Neural progenitor cell (in vitro differentiated cells): ENCODE measurements around the gene TMEM240. TPM values are rescaled to one million over a fixed set of nuclear protein-coding genes. Genes with fewer than 3 reads are reported as not detected.
A peak's percentile ranks its signal among the peaks of the same experiment; 100 is the strongest.
"Not testable (repeated sequence)": the region's sequence is repeated elsewhere in the genome, so short reads cannot be mapped to it uniquely, and the experiment has no call there.

Experiments
- DNase-seq: peaks from one replicate; pipeline ENCODE4 v3.0.0-alpha.2; 2016; ENCODE audit warnings: low spot score
- H2AFZ ChIP-seq: fragments of 200-600 bp; sonication (generic); replicated peaks from 2 replicates; pipeline ENCODE4 v1.6.1; 2016; ENCODE audit warnings: antibody characterized with exemption
- H3F3A ChIP-seq: fragments of 200-600 bp; sonication (generic); 2 replicates; pipeline ENCODE4 v1.6.1; 2016; ENCODE audit warnings: antibody characterized with exemption, low read depth
- H3K27ac ChIP-seq: fragments of 200-600 bp; sonication (generic); 2 replicates; pipeline ENCODE4 v1.5.1; 2016; ENCODE audit warnings: mild to moderate bottlenecking
- H3K27me3 ChIP-seq: fragments of 200-600 bp; sonication (generic); 2 replicates; pipeline ENCODE4 v1.6.1; 2016; ENCODE audit warnings: mild to moderate bottlenecking, moderate library complexity
- H3K36me3 ChIP-seq: fragments of 200-600 bp; sonication (generic); 2 replicates; pipeline ENCODE4 v1.5.1; 2016
- H3K4me1 ChIP-seq: fragments of 200-600 bp; sonication (generic); 2 replicates; pipeline ENCODE4 v1.6.1; 2016; ENCODE audit warnings: mixed run types
- H3K4me2 ChIP-seq: fragments of 200-600 bp; sonication (generic); 2 replicates; pipeline ENCODE4 v1.6.1; 2016
- H3K4me3 ChIP-seq: fragments of 200-600 bp; sonication (generic); 2 replicates; pipeline ENCODE4 v1.5.1; 2016
- H3K79me2 ChIP-seq: fragments of 200-600 bp; sonication (generic); 2 replicates; pipeline ENCODE4 v1.6.1; 2016; ENCODE audit warnings: low read depth
- H3K9ac ChIP-seq: fragments of 200-600 bp; sonication (generic); 2 replicates; pipeline ENCODE4 v1.6.1; 2016
- H3K9me3 ChIP-seq: fragments of 200-600 bp; sonication (generic); 2 replicates; pipeline ENCODE4 v1.5.1; 2016; ENCODE audit warnings: low read depth
- H4K20me1 ChIP-seq: fragments of 200-600 bp; sonication (generic); 2 replicates; pipeline ENCODE4 v1.6.1; 2016; ENCODE audit warnings: low read depth
- H3K27ac Mint-ChIP-seq: 3 replicates; pipeline ENCODE4 v1.8.0; 2021; ENCODE audit warnings: mixed read lengths
- H3K27me3 Mint-ChIP-seq: 2 replicates; pipeline ENCODE4 v1.8.0; 2022; ENCODE audit warnings: low read depth, mild to moderate bottlenecking, inconsistent platforms, moderate library complexity, mixed read lengths; ENCODE audit not compliant: insufficient read depth
- H3K36me3 Mint-ChIP-seq: 3 replicates; pipeline ENCODE4 v1.8.0; 2021; ENCODE audit warnings: mixed read lengths
- H3K4me1 Mint-ChIP-seq: 3 replicates; pipeline ENCODE4 v1.8.0; 2021; ENCODE audit warnings: mixed read lengths
- H3K4me3 Mint-ChIP-seq: 3 replicates; pipeline ENCODE4 v1.8.0; 2021; ENCODE audit warnings: mild to moderate bottlenecking, moderate library complexity, mixed read lengths
- H3K9me3 Mint-ChIP-seq: 3 replicates; pipeline ENCODE4 v1.8.0; 2020; ENCODE audit warnings: mixed read lengths
- EZH2 ChIP-seq: fragments of 200-600 bp; sonication (generic); IDR thresholded peaks from 2 replicates; pipeline ENCODE4 v1.6.1; 2017; ENCODE audit warnings: antibody characterized with exemption, mild to moderate bottlenecking, moderate library complexity
- EZH2phosphoT487 ChIP-seq: fragments of 200-600 bp; sonication (generic); IDR thresholded peaks from 2 replicates; pipeline ENCODE4 v1.6.1; 2017; ENCODE audit warnings: antibody characterized with exemption
- total RNA-seq: library from RNA; depleted of rRNA; stranded (reverse); fragments of >200 nt; gene quantifications from 2 replicates; pipeline ENCODE4 v1.2.3, GENCODE V29; 2015; ENCODE audit warnings: low replicate concordance
- TF ChIP-seq, protein P1 (sequence below): fragments of 200-600 bp; sonication (generic); IDR thresholded peaks from 2 replicates; pipeline ENCODE4 v1.5.1; 2017; ENCODE audit warnings: antibody characterized with exemption, mild to moderate bottlenecking

TMEM240 gene
- total RNA-seq, 1 donor from 2014 or later = 8.0 TPM

DNA sequence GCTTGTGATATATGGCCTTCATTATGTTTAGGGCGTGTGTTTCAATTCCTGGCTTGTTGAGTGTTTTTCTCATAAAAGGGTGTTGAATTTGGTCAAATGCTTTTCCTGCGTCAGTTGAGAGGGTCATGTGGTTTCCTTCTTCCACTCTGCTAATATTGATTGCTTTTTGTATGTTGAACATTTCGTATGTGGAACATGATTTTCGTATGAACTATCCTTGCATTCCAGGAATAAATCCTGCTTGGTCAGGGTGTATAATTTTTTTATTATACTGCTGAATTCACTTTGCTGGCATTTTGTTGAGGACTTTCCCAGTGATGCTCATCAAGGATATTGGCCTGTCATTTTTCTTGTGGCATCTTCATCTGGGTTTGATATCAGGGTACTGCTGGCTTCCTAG is 33.1 kb downstream of the TMEM240 start:
- no peak for DNase-seq
- H3K4me3 Mint-ChIP-seq = no peak overlapping the region
- H3K27ac Mint-ChIP-seq = no peak overlapping the region
- H3K27me3 ChIP-seq = no peaks in the 10 kb centered on the region
- H3F3A ChIP-seq = peaks cover 36% of the 10 kb centered on the region
- H3K27me3 Mint-ChIP-seq = no peaks in the 10 kb centered on the region
- H2AFZ ChIP-seq = no peak overlapping the region
- H3K9me3 Mint-ChIP-seq = no peaks in the 10 kb centered on the region
- H3K4me2 ChIP-seq = no peak overlapping the region
- no peaks in the 10 kb centered on the region for H3K79me2 ChIP-seq
- no peak overlapping the region for H3K4me3 ChIP-seq
- no peaks in the 10 kb centered on the region for H4K20me1 ChIP-seq
- no peaks in the 10 kb centered on the region for H3K4me1 ChIP-seq
- TF ChIP-seq, protein P1, sequence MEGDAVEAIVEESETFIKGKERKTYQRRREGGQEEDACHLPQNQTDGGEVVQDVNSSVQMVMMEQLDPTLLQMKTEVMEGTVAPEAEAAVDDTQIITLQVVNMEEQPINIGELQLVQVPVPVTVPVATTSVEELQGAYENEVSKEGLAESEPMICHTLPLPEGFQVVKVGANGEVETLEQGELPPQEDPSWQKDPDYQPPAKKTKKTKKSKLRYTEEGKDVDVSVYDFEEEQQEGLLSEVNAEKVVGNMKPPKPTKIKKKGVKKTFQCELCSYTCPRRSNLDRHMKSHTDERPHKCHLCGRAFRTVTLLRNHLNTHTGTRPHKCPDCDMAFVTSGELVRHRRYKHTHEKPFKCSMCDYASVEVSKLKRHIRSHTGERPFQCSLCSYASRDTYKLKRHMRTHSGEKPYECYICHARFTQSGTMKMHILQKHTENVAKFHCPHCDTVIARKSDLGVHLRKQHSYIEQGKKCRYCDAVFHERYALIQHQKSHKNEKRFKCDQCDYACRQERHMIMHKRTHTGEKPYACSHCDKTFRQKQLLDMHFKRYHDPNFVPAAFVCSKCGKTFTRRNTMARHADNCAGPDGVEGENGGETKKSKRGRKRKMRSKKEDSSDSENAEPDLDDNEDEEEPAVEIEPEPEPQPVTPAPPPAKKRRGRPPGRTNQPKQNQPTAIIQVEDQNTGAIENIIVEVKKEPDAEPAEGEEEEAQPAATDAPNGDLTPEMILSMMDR = no peak
- TF ChIP-seq EZH2 (no peak), EZH2phosphoT487 (no peak)
- H3K9ac ChIP-seq = no peak overlapping the region
- no peaks in the 10 kb centered on the region for H3K36me3 Mint-ChIP-seq
- H3K9me3 ChIP-seq = no peaks in the 10 kb centered on the region
- H3K27ac ChIP-seq = no peak overlapping the region
- H3K36me3 ChIP-seq = no peaks in the 10 kb centered on the region
- H3K4me1 Mint-ChIP-seq = peaks cover 17% of the 10 kb centered on the region

DNA sequence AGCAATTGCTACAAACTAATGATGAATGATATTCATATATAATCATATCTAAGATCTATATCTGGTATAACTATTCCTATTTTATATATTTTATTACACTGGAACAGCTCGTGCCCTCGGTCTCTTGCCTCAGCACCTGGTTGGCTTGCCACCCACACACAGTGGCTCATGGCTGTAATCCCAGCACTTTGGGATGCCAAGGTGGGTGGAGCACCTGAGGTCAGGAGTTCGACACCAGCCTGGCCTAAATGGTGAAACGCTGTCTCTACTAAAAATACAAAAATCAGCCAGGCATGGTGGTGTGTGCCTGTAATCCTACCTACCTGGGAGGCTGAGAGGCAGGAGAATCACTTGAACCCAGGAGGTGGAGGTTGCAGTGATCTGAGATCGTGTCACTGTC is 34.6 kb downstream of the TMEM240 start:
- H3K4me3 ChIP-seq, H3K9me3 Mint-ChIP-seq, H3K36me3 Mint-ChIP-seq, H3K27me3 Mint-ChIP-seq, H3K79me2 ChIP-seq, H4K20me1 ChIP-seq, DNase-seq, H2AFZ ChIP-seq, H3K4me1 ChIP-seq, H3K27me3 ChIP-seq, H3K9ac ChIP-seq, H3K27ac Mint-ChIP-seq, H3K27ac ChIP-seq, H3K36me3 ChIP-seq, H3K9me3 ChIP-seq: not testable (repeated sequence)
- Histone ChIP-seq H3F3A (peaks cover 27% of the 10 kb centered on the region), H3K4me2 (peak overlapping the region; percentile 71)
- peaks cover 13% of the 10 kb centered on the region for H3K4me1 Mint-ChIP-seq
- peak overlapping the region; percentile 78 for H3K4me3 Mint-ChIP-seq

DNA sequence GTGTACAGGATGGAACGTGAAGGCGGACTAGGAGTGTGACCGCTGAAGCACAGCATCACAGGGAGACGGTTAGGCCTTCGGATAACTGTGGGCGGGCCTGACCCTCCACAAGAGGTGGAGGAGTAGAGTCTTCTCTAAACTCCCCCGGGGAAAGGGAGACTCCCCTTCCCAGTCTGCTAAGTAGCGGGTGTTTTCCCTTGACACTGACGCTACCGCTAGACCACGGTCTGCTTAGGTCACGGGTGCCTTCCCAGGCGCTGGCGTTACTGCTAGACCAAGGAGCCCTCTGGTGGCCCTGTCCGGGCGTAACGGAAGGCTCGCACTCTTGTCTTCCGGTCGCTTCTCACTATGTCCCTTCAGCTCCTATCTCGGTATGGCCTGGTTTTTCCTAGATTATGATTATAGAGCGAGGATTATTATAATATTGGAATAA is 35.0 kb downstream of the TMEM240 start:
- H3K4me3 ChIP-seq = peak overlapping the region; percentile 37
- H3K4me3 Mint-ChIP-seq = peak overlapping the region; percentile 79
- H3K4me1 ChIP-seq, H3K27ac ChIP-seq, H3K9me3 Mint-ChIP-seq, H3K36me3 ChIP-seq, H3K27me3 ChIP-seq, H3K9ac ChIP-seq, H3K79me2 ChIP-seq, H3K9me3 ChIP-seq, H3K36me3 Mint-ChIP-seq, H4K20me1 ChIP-seq, H3K27me3 Mint-ChIP-seq: not testable (repeated sequence)
- H2AFZ ChIP-seq = peak overlapping the region; percentile 99
- H3F3A ChIP-seq = peaks cover 24% of the 10 kb centered on the region
- H3K4me2 ChIP-seq = peak overlapping the region; percentile 71
- peaks cover 11% of the 10 kb centered on the region for H3K4me1 Mint-ChIP-seq
- DNase-seq = peak; percentile 39
- peak overlapping the region; percentile 81 for H3K27ac Mint-ChIP-seq
- TF ChIP-seq, protein P1 = peak; percentile 40

DNA sequence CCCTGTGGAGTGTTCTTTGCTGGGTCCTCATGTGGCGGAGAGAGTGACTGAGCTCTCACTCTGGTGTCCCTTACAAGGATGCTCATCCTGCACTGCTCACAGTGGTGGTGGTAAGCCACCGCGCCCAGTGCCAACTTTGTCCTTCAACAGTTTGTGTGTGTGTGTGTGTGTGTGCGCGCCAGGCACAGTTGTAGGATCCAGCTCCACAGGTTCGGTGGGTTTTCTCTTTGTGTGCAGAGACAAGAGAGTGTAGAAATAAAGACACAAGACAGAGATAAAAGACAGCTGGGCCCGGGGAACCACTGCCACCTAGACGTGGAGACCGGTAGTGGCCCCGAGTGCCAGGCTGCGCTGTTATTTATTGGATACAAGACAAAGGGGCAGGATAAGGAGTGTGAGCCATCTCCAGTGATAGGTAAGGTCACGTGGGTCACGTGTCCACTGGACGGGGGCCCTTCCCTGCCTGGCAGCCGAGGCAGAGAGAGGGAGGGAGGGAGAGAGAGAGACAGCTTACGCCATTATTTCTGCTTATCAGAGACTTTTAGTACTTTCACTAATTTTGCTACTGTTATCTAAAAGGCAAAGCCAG is 35.6 kb downstream of the TMEM240 start:
- Histone ChIP-seq H2AFZ (peak overlapping the region; percentile 99), H3F3A (peaks cover 24% of the 10 kb centered on the region), H3K4me3 (peak overlapping the region; percentile 37), H3K4me2 (peak overlapping the region; percentile 71)
- Mint-ChIP-seq H3K27ac (peak overlapping the region; percentile 81), H3K4me3 (peak overlapping the region; percentile 79), H3K4me1 (peaks cover 11% of the 10 kb centered on the region)
- H3K79me2 ChIP-seq, H3K4me1 ChIP-seq, H3K36me3 ChIP-seq, H3K9me3 ChIP-seq, H3K27ac ChIP-seq, H4K20me1 ChIP-seq, H3K27me3 Mint-ChIP-seq, H3K9ac ChIP-seq, H3K9me3 Mint-ChIP-seq, H3K36me3 Mint-ChIP-seq, H3K27me3 ChIP-seq: not testable (repeated sequence)
- TF ChIP-seq, protein P1 = peak; percentile 71
- DNase-seq = peak; percentile 82

DNA sequence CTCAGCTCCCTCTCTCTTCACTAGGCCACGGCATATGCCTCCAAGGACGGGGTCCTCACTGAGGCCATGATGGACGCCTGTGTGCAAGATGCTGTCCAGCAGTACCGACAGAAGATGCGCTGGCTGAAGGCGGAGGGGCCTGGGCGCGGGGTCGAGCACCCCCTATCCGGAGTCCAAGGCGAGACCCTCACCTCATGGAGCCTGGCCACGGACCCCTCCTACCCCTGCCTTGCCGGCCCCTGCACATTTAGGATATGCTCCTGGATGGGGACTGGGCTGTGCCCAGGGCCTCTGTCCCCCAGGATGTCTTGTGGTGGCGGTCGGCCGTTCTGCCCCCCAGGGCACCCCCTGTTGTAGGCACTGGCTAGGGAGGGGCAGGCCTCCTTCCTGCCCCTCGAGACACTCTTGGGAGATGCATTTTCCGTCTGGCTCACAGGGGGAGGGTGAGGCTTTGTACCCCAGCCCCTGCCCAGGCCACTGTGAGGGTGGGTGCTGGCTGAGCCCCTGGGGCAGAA is 44.9 kb downstream of the TMEM240 start:
- not testable (repeated sequence) for H3K27me3 Mint-ChIP-seq, H3K36me3 ChIP-seq, H3K9me3 ChIP-seq, H3K4me3 Mint-ChIP-seq, H3K4me3 ChIP-seq, H3F3A ChIP-seq, H3K9ac ChIP-seq, H3K27me3 ChIP-seq, H3K4me1 ChIP-seq, H4K20me1 ChIP-seq, H3K4me2 ChIP-seq, DNase-seq, H3K79me2 ChIP-seq, H3K27ac ChIP-seq, H3K27ac Mint-ChIP-seq, H3K4me1 Mint-ChIP-seq, H2AFZ ChIP-seq
- Mint-ChIP-seq H3K9me3 (peaks cover 15% of the 10 kb centered on the region), H3K36me3 (peaks cover 23% of the 10 kb centered on the region)

DNA sequence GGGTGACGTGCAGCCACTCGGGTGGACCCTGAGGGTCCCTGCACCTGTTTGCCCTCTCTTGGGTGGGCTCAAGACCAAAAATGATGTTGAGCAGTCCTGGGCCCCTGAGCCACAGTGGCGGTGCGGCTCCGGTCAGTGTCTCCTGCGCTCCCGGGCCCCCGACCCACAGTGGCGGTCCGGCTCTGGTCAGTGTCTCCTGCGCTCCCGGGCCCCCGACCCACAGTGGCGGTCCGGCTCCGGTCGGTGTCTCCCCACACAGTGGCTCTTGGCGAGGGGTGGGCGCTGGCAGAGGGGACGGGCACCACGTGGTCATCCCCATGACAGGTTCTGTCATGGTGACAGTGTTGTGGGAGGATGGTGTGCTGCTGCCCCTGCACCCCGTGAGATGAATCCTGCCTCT is 46.1 kb downstream of the TMEM240 start:
- H3K27me3 ChIP-seq, H3K4me3 ChIP-seq, H3K27ac Mint-ChIP-seq, H3K79me2 ChIP-seq, H3K4me1 ChIP-seq, H2AFZ ChIP-seq, H3K27me3 Mint-ChIP-seq, H3K27ac ChIP-seq, H3K4me2 ChIP-seq, H4K20me1 ChIP-seq, H3K9me3 ChIP-seq, H3K4me3 Mint-ChIP-seq, H3F3A ChIP-seq, DNase-seq, H3K9ac ChIP-seq, H3K4me1 Mint-ChIP-seq, H3K36me3 ChIP-seq: not testable (repeated sequence)
- Mint-ChIP-seq H3K9me3 (peaks cover 15% of the 10 kb centered on the region), H3K36me3 (peaks cover 24% of the 10 kb centered on the region)
